Measurements from ENCODE around the gene SCAMP5.

GRCh38 chr15:74955017-74955416 is 40.3 kb upstream of the SCAMP5 start:
- TF ChIP-seq, protein P1, sequence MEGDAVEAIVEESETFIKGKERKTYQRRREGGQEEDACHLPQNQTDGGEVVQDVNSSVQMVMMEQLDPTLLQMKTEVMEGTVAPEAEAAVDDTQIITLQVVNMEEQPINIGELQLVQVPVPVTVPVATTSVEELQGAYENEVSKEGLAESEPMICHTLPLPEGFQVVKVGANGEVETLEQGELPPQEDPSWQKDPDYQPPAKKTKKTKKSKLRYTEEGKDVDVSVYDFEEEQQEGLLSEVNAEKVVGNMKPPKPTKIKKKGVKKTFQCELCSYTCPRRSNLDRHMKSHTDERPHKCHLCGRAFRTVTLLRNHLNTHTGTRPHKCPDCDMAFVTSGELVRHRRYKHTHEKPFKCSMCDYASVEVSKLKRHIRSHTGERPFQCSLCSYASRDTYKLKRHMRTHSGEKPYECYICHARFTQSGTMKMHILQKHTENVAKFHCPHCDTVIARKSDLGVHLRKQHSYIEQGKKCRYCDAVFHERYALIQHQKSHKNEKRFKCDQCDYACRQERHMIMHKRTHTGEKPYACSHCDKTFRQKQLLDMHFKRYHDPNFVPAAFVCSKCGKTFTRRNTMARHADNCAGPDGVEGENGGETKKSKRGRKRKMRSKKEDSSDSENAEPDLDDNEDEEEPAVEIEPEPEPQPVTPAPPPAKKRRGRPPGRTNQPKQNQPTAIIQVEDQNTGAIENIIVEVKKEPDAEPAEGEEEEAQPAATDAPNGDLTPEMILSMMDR (IDR thresholded peaks at IDR 0.05): no peak
- no peak for TF ChIP-seq ZFX (IDR thresholded peaks at IDR 0.05; ENCODE audit: borderline replicate concordance)
